Measurements from ENCODE around the gene NR2E1. TPM values are rescaled to one million over a fixed set of nuclear protein-coding genes. Genes with fewer than 3 reads are reported as not detected.
A peak's percentile ranks its signal among the peaks of the same experiment; 100 is the strongest.

The NR2E1 gene
- total RNA-seq, 1 donor from 2014 or later = 1.0 TPM

GRCh38 chr6:108170332-108171290, 4.8 kb downstream of the NR2E1 start:
- H3K79me2 ChIP-seq (ENCODE audit: low read depth) = no peaks in the 10 kb centered on the region
- peaks cover 60% of the 10 kb centered on the region for H3F3A ChIP-seq (ENCODE audit: low read depth)
- H3K27ac ChIP-seq = no peak overlapping the region
- no peaks in the 10 kb centered on the region for H3K9me3 ChIP-seq (ENCODE audit: low read depth)
- H3K4me1 ChIP-seq = peaks cover 57% of the 10 kb centered on the region
- peak overlapping the region; percentile 68 for H3K4me3 Mint-ChIP-seq
- H3K4me2 ChIP-seq = peak overlapping the region; percentile 83
- peaks cover 97% of the 10 kb centered on the region for H4K20me1 ChIP-seq (ENCODE audit: low read depth)
- H3K27ac Mint-ChIP-seq = no peak overlapping the region
- H3K9me3 Mint-ChIP-seq = no peaks in the 10 kb centered on the region
- H2AFZ ChIP-seq (replicated peaks) = no peak overlapping the region
- H3K36me3 Mint-ChIP-seq = no peaks in the 10 kb centered on the region
- H3K4me3 ChIP-seq = peak overlapping the region; percentile 30
- no peak overlapping the region for H3K9ac ChIP-seq
- peak; percentile 43 for DNase-seq (ENCODE audit: low spot score)
- TF ChIP-seq, protein P1, sequence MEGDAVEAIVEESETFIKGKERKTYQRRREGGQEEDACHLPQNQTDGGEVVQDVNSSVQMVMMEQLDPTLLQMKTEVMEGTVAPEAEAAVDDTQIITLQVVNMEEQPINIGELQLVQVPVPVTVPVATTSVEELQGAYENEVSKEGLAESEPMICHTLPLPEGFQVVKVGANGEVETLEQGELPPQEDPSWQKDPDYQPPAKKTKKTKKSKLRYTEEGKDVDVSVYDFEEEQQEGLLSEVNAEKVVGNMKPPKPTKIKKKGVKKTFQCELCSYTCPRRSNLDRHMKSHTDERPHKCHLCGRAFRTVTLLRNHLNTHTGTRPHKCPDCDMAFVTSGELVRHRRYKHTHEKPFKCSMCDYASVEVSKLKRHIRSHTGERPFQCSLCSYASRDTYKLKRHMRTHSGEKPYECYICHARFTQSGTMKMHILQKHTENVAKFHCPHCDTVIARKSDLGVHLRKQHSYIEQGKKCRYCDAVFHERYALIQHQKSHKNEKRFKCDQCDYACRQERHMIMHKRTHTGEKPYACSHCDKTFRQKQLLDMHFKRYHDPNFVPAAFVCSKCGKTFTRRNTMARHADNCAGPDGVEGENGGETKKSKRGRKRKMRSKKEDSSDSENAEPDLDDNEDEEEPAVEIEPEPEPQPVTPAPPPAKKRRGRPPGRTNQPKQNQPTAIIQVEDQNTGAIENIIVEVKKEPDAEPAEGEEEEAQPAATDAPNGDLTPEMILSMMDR (IDR thresholded peaks at IDR 0.05) = no peak
- TF ChIP-seq EZH2phosphoT487 (IDR thresholded peaks at IDR 0.05) = peak; percentile 62
- peak; percentile 82 for TF ChIP-seq EZH2 (IDR thresholded peaks at IDR 0.05)
- peaks cover 93% of the 10 kb centered on the region for H3K27me3 Mint-ChIP-seq (ENCODE audit: insufficient read depth, low read depth)
- peaks cover 100% of the 10 kb centered on the region for H3K27me3 ChIP-seq
- H3K4me1 Mint-ChIP-seq = peaks cover 40% of the 10 kb centered on the region
- H3K36me3 ChIP-seq = no peaks in the 10 kb centered on the region

DNA sequence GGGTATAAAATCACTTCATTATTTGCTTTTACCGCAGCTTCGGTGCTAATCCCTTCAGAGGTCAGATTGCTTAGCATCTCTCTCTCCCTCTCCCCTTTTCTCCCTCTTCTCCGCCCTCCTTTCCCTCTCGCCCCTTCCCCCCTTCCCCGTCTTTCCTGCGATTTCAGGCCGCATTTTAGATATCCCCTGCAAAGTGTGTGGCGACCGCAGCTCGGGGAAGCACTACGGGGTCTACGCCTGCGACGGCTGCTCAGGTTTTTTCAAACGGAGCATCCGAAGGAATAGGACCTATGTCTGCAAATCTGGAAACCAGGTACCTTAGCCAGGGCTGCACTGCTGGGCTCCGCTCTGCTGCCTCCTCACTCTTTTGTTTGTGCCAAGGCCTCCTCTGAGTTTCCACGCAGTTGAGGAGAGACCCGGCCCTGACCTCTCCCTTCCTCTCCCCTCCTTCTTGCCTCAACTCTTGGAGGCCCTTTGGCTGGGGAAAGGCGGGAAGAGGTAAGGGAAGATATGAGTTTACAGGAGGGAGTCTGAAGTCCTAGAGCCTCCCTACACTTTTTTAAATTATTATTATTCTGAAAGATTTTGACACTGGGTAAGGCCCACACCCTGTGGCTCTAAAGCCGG, 5.6 kb downstream of the NR2E1 start:
- Mint-ChIP-seq H3K4me3 (peak overlapping the region; percentile 68), H3K9me3 (no peaks in the 10 kb centered on the region), H3K27me3 (ENCODE audit: insufficient read depth, low read depth) (peaks cover 92% of the 10 kb centered on the region), H3K36me3 (no peaks in the 10 kb centered on the region), H3K27ac (no peak overlapping the region), H3K4me1 (peaks cover 40% of the 10 kb centered on the region)
- peaks cover 63% of the 10 kb centered on the region for H3F3A ChIP-seq (ENCODE audit: low read depth)
- peaks cover 97% of the 10 kb centered on the region for H4K20me1 ChIP-seq (ENCODE audit: low read depth)
- H3K27ac ChIP-seq = no peak overlapping the region
- no peak overlapping the region for H3K9ac ChIP-seq
- TF ChIP-seq, protein P1 (IDR thresholded peaks at IDR 0.05) = no peak
- TF ChIP-seq EZH2phosphoT487 (IDR thresholded peaks at IDR 0.05) = peak; percentile 50
- peak; percentile 88 for TF ChIP-seq EZH2 (IDR thresholded peaks at IDR 0.05)
- no peaks in the 10 kb centered on the region for H3K9me3 ChIP-seq (ENCODE audit: low read depth)
- H3K79me2 ChIP-seq (ENCODE audit: low read depth) = no peaks in the 10 kb centered on the region
- peaks cover 100% of the 10 kb centered on the region for H3K27me3 ChIP-seq
- DNase-seq (ENCODE audit: low spot score) = peak; percentile 56
- H3K36me3 ChIP-seq = no peaks in the 10 kb centered on the region
- H3K4me3 ChIP-seq = peak overlapping the region; percentile 30
- peak overlapping the region; percentile 83 for H3K4me2 ChIP-seq
- peaks cover 57% of the 10 kb centered on the region for H3K4me1 ChIP-seq
- no peak overlapping the region for H2AFZ ChIP-seq (replicated peaks)

GRCh38 chr6:108171918-108172516, 6.2 kb downstream of the NR2E1 start:
- no peak for DNase-seq (ENCODE audit: low spot score)
- H3K27ac Mint-ChIP-seq = no peak overlapping the region
- no peaks in the 10 kb centered on the region for H3K9me3 ChIP-seq (ENCODE audit: low read depth)
- H3K27me3 Mint-ChIP-seq (ENCODE audit: insufficient read depth, low read depth) = peaks cover 95% of the 10 kb centered on the region
- no peak overlapping the region for H3K4me3 ChIP-seq
- H3K36me3 Mint-ChIP-seq = no peaks in the 10 kb centered on the region
- no peaks in the 10 kb centered on the region for H3K9me3 Mint-ChIP-seq
- peaks cover 97% of the 10 kb centered on the region for H4K20me1 ChIP-seq (ENCODE audit: low read depth)
- peaks cover 100% of the 10 kb centered on the region for H3K27me3 ChIP-seq
- H3K27ac ChIP-seq = no peak overlapping the region
- H3K79me2 ChIP-seq (ENCODE audit: low read depth) = no peaks in the 10 kb centered on the region
- H3K4me3 Mint-ChIP-seq = no peak overlapping the region
- no peak overlapping the region for H3K4me2 ChIP-seq
- peaks cover 52% of the 10 kb centered on the region for H3K4me1 ChIP-seq
- no peaks in the 10 kb centered on the region for H3K36me3 ChIP-seq
- TF ChIP-seq, protein P1 (IDR thresholded peaks at IDR 0.05) = no peak
- TF ChIP-seq EZH2 (IDR thresholded peaks at IDR 0.05) = no peak
- no peak for TF ChIP-seq EZH2phosphoT487 (IDR thresholded peaks at IDR 0.05)
- no peak overlapping the region for H3K9ac ChIP-seq
- no peak overlapping the region for H2AFZ ChIP-seq (replicated peaks)
- H3K4me1 Mint-ChIP-seq = peaks cover 38% of the 10 kb centered on the region
- H3F3A ChIP-seq (ENCODE audit: low read depth) = peaks cover 58% of the 10 kb centered on the region
